ENCODE data around the gene ATP9B.
A peak's percentile ranks its signal among the peaks of the same experiment; 100 is the strongest.

Gene ATP9B

DNA sequence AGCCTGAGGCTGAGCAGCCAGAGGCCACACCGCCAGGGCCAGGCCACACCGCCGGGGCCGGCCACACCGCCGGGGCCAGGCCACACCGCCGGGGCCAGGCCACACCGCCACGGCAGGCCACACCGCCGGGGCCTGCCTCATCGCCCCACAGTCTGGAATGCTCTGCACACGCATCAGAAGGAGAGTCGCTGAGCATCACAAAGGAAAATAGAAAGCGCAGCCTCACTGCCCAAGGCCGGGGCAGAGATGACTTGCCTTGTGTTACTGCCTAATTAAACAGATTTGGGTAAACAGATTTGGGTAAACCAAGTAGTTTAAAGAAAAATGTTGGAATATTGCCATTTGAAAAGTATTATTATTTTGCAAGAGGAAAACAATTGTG, 316.1 kb downstream of the ATP9B start:
- no peak for DNase-seq

DNA sequence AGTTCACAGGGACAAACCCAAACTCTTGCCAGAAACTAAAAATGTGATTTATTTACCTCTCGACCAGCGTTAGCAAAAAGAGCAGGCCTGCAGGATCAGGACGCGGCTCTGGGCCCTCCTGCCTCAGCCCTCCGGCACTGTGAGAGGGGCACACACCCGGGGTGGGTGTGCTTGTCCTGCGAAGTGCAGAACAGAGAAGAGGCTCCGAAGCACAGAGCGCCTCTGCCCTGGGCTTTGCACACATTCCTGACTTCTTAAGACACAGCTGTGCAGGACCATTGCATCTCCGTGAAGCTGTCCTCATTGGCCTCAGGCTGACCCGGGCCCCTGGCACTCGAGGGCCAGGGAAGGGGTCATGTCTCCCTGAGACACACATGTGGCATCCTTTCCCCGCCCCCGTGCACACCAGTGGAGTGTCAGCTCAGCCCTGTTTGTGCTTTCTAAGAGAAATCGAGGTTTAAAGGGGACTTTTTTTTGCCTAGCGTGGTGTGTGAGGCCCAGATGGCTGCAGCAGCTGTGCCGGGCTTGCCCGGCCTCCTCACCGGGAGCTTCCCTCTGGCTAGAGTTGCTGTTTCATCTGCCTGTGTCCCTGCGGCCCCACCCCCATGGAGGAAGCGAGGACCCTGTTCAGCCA, 316.6 kb downstream of the ATP9B start:
- DNase-seq: no peak

DNA sequence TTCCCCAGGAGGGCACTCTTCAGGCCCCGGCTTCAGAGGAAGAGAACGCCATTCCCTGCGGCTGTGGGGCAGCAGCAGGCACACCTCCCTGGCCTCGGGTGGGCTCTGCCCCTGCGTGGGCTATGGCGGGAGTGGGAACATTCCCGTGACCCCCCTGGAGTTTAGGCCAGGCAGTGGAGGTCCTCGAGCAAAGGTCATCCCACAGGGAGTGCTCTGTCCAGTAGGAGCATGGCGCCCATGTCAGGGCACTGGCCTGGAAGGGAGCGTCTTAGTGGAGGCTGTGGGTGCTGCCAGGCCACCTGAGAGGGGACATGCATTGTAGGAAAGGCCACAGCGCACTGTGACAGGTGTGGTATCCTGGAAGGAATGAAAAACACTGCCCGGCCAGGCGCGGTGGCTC, 317.4 kb downstream of the ATP9B start:
- no peak for DNase-seq

- no peak for DNase-seq
Measured at GRCh38 chr18:79387214-79387613, 318.0 kb downstream of the ATP9B start.

- DNase-seq: no peak
Measured at GRCh38 chr18:79387615-79388014, 318.4 kb downstream of the ATP9B start.

GRCh38 chr18:79388043-79388442, 318.8 kb downstream of the ATP9B start:
- no peak for DNase-seq

DNA sequence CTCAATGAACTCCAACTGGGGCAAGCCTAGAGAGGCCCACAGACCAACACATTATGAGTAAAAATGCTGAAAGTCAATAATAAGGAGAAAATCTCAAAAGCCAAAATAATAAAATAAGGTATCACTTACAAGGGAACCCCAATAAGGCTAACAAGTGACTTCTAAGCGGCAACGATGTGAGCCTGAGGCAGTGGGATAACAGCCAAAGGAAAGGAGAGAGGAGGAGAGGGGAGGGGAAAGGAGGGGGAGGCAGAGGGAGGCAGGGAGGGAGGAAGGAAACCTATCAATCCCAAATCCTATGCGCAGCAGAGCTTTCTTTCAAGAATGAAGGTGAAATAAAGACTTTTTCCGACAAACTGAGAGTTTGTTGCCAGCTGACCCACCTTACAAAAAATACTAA, 320.5 kb downstream of the ATP9B start:
- no peak for DNase-seq

DNA sequence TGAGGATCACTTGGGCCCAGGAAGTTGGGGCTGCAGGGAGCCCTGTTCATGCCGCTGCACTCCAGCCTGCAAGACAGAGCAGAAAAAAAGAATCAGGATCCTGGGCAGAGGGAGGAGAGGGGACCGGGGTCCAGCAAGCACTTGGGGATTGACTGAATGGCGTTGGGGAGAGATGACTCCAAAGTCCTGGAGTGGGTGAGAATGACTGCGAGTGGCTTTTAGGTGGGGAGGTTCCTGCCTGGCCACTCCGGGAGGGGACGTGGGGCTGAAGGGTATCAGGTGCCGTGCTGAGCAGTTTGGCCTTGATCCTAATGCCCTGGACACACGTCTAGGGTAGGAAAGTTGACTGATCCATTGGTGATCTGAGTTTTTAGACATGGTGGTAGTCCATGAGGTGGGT, 323.0 kb downstream of the ATP9B start:
- DNase-seq: no peak

- peak; percentile 23 for DNase-seq
Measured at GRCh38 chr18:79393181-79393634, 324.0 kb downstream of the ATP9B start.

- DNase-seq: peak; percentile 52
Measured at GRCh38 chr18:79393635-79394533, 324.7 kb downstream of the ATP9B start.

- peak; percentile 47 for DNase-seq
Measured at GRCh38 chr18:79394534-79395307, 325.5 kb downstream of the ATP9B start.

GRCh38 chr18:79395308-79395640, 326.1 kb downstream of the ATP9B start:
- DNase-seq: no peak

- peak; percentile 72 for DNase-seq
Measured at GRCh38 chr18:79395761-79396404, 326.7 kb downstream of the ATP9B start, which contains the start of gene NFATC1. TSS of gene NFATC1 (plus strand) at chr18:79395930. CDS start at chr18:79396225, 295 bp downstream.

- DNase-seq: peak; percentile 65
Measured at GRCh38 chr18:79396431-79397246, 327.4 kb downstream of the ATP9B start.

GRCh38 chr18:79397247-79397829, 328.1 kb downstream of the ATP9B start:
- DNase-seq: no peak

- DNase-seq: no peak
Measured at GRCh38 chr18:79397830-79398761, 328.9 kb downstream of the ATP9B start.

DNA sequence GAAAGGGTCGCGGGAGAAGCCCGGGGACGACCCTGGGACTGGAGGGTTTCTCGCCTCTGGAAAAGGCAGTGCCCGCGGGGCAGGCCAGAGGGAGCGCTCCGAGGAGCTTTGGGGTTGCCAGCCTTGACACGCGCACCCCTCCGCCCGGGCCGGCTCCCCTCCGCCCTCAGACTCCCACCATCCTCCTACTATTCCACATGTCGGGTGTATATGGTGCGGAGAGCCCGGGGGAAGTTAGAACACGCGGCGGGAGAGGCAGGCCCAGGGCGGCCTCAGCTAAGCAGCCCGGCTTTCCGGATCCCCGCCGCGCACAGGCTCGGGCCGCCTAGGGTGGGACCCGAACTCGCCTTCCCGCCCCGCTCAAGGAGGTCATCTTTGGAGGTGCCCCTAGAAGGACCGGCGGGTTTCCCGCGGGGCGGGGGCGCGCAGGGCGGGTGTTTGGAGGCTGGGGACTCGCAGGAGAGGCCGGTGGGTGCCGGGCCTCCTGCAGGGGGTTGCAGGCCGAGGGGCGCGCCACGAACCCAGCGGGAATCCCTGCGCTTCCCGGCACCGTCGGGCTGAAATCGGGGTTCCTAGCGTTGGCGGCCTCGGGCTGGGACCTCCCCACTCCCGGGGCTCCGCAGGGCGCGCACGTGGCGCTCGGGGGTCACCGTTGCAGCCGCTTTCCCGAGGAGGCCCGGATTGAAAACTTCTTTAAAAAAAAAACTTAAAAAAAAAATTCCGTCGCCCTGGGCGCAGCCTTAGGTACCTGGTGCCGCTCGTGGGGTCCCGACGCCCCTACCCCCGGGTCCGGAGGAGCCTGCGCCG, 330.3 kb downstream of the ATP9B start:
- peak; percentile 42 for DNase-seq

GRCh38 chr18:79400091-79400590, 330.9 kb downstream of the ATP9B start:
- DNase-seq: peak; percentile 87

All from CD4-positive, alpha-beta T cell treated with Interleukin-6 for 4 hours (primary cell).